DMS114 treated with DMSO at 0.1 percent for 48 hours (cell line): Measurements from ENCODE around the gene SLC16A6.
A peak's percentile ranks its signal among the peaks of the same experiment; 100 is the strongest.
"Not testable (repeated sequence)": the region's sequence is repeated elsewhere in the genome, so short reads cannot be mapped to it uniquely, and the experiment has no call there.

Experiments used
- DNase-seq: peaks from one replicate; lab custom pipeline; 2025; ENCODE audit not compliant: unreplicated experiment; lab: John Stamatoyannopoulos, UW

Gene SLC16A6

GRCh38 chr17:68253426-68253825 is 37.5 kb downstream of the SLC16A6 start:
- DNase-seq: not testable (repeated sequence)

DNA sequence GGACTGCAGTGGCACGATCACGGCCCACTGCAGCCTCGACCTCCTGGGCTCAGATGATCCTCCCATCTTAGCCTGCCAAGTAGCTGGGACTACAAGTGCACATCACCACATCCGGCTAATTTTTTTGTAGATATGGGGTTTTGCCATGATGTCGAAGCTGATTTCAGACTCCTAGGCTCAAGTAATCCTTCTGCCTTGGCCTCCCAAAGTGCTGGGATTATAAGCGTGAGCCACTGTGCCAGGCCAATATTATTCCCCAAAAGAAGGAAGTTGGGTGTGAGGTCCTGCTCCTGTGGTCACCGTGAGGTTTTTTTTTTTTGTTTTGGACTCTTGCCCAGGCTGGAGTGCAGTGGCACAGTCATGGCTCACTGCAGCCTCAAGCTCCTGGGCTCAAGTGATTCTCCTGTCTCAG is 41.6 kb downstream of the SLC16A6 start:
- DNase-seq: no peak

DNA sequence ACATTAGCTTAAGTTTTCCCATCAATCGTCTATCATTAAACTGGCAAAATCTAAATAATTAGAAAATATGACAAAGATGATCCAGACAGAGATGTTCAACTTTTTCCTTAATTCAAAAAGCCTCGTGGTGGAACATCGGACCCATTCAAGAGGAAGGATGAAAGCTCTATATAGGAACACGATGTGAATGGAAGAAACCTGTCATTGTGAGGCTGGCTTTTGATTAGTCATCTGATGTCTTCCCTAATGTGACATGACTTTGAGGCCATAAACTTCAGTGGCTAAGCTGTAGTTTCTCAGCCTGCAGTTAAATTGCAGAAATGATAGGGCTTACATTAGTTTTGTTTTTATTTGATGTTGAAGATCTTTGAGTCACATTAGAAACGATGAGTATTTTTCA is 42.0 kb downstream of the SLC16A6 start:
- no peak for DNase-seq

DNA sequence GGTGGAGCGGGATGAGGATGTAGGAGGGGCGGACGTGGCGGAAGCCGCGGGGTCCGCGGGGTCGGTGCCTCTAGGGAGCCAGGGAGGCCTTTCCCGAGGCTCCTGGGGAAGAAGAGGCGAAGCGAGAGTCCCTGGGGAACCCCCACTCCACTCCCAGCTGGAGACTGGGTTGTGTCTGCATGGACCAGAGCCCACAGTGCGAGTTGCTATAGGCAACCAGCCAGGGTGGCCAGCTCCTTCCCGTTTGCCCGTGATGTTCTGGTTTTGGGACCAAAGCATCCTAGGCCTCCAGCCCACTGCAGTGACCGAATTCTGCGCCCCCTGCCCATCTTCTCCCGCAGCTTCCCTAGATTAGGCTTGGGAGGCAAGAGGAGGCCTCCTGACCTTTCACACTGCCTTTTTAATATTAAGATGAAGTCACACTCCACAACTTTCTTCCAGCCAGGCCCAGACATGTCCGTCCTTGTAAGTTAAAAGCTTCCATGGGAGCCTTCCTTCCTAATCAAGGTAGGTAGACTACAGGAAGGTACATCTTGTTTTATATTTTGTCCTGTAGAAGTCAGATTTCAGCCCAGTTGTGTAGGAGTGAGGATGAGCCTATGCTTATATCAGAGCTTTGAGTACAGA is 42.6 kb downstream of the SLC16A6 start:
- no peak for DNase-seq

DNA sequence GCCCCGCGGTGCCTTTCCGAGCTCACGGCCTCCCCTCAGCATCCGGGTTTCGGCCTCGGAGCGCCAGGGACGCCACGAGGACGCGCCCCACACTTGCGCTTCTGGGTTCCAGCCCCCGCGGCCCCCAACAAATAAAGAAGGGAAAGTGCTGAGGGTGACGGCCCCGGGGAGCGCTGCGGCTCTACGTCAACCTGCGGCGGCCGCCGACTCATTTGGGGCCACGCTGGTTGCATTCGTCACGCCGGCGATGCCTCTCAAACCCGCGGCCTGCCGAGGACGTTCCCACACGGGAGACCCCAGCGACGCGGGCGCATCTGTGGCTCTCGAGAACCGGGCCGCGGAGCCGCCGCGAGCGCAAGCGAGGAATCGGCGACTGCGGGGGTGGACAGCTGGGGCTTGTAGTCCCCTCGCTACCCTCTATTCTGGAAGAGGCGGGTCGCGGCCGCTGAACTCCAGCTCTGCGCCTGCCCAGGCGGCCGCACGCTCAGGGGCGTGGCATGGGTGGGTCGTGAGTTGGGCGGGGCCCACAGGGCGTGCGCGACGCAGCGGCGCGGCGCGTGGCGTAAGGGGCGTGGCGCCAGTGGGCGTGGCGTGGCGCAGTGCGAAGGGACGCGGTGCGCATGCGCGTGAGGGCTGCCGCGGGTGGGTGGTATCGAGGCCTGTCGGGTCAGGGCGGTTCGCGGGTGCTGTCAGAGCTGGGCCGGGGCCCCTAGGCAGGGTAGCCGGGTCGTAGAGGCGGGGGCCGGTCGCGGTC is 43.3 kb downstream of the SLC16A6 start, which contains the start of gene AMZ2:
Gene AMZ2, plus strand, starts transcription at position 599 of the 754 bp plus-strand sequence. CDS start 2,145 bp downstream, outside the sequence.
- DNase-seq: peak; percentile 71

GRCh38 chr17:68246271-68247028 is 44.5 kb downstream of the SLC16A6 start:
- DNase-seq: no peak

DNA sequence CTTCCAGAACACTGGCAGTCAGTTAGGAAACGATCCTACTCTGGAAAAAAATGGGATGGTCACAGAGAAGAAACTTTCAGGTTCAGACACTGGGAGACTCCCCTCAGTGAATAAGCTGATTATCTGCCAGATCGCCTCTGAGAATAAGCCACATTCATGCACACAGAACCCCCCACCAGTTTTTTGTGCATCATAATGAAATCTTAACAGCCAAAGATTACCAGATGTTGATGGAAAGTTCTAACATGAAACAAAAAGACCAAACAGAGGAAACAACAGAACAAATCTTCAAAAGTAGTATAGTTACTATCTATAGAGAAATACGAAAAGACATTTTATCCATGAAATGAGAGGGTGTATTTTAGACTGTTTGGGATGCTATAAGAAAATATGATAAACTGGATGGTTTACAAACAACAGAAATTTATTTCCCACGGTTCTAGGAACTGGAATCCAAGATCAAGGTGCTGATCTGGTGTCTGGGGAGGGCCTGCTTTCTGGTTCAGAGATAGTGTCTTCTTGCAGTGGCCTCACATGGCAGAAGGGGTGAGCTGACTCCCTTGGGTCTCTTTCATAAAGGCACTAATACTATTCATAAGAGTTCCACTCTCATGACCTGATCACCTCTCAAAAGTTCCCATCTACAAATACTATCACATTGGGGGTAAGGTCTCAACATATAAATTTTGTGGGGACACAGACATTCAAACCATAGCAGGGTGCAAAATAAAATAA is 51.1 kb downstream of the SLC16A6 start:
- DNase-seq: no peak

DNA sequence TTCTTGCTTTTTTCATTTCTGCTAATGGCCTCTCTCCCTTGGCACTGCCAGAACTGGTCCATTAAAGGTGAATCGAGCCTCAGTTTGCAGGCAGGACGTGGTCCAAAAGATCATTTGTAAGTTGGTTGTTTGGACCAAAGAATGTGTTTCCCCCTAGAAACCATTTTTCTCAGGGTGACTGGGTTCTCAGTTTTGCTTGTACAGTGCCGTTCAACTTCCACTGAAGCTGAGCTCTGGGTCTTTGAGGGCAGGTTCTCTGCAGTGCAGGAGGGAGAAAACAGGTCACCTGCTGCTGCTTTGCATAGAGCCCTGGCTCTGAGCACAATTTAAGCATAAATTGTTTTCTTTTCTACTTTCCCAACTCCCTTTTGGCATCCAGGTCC is 52.1 kb downstream of the SLC16A6 start:
- DNase-seq: no peak

DNA sequence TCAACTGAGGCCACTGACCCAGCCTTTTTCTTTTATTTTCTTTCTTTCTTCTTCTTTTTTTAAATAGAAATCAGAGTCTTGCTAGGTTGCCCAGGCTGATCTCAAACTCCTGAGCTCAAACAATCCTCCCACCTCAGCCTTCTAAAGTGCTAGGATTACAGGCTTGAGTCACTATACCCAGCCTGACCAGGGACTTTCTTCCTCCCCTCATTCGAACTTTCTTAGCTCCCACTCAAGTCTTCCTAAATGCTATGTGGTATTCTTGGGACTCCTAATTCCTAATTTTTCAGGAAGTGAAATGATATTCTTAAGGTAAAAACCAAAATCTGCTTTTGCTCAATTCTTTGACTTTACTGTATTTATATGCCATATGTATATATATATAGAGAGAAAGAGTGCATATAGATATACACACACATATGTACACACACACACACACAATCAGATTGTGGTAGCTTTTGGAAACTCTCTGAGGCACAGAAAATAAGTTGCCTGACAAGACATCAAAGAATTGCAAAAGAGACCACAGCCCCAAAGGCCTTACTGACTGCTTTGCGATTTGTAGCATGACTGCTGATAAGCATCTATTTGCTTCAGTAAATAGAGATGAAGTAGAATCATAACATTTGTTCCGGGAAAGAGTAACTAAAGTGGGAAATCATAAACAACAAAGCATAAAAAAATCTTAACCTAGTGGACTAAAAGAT is 52.6 kb downstream of the SLC16A6 start:
- DNase-seq: no peak

DNA sequence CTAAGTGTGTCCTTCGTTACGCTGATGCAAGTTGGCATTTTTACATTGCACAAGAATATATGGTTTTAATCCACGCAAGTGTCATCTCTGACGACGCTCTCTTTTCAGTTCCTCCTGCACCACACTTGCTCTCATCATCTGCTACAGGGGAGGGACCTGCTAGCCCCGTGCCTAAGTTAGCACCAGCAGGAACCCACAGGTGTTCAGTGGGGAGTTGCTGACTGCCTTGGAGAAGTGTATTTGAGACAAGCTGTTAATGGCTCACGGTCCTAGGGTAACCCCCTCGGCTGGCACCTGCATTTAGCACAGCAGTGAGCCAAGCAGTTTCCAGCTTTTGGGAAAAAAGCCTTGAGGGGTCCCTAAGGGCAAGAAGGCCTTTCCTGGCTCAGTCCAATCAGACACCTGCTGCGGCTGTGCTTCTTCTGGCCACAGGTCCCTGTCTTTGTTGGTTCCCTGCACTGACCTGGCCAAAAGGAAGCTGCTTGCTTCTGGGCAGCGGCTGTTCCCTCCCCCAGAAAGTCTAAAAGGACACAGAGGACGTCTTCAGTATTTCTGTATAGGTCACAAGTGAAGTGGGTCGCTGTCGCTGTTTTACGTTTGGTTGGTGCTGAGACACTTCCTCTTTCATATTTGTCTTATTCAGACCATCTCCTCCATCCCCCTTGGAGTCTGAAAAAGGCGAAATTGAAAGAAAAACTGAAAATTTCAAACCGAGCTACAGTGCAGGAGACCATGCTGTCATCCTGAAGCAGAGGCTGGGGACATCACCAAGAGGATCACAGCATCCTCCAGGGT is 53.4 kb downstream of the SLC16A6 start:
- DNase-seq: not testable (repeated sequence)

DNA sequence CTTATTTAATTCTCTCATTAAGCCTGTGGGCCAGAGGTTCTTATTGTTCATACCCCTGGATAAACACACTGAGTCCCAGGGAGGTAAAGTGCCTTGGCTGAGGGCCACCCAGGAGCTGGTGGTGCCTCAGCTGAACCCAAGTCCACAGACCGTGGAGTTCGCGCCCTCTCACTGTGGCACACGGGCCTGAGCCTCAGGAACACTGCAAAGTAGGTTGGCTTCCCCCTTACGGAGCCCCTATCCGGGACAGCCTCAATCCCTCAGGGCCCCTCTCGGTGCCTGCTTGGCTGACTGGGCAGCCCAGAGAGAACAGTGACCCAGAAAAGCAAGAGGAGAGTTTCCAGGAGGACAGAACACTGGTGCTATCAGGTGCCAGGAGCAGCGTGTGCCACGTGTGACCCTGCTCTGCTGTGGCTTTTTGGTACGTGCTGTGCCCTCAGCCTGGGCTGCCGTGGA is 55.6 kb downstream of the SLC16A6 start:
- DNase-seq: not testable (repeated sequence)

- not testable (repeated sequence) for DNase-seq
Measured at GRCh38 chr17:68234726-68235335, 56.1 kb downstream of the SLC16A6 start.

- DNase-seq: not testable (repeated sequence)
Measured at GRCh38 chr17:68232741-68233140, 58.2 kb downstream of the SLC16A6 start.

DNA sequence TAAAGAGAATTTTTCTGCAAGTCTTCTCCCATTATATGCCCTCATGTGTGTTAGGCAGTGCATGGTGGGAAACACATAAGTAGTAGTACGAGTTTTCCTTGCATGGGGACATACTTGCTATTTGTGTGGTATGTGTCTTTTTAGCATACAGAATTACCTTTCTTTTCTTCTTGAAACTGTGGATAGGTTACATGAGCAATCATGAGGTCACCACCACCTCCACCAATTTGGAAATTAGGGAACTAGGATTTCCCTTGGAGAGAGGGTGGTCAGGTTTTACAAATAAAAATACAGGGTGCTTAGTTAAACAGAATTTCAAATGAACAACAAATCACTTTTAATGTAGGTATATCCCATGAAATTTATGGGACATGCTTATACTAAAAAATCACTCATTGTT is 59.4 kb downstream of the SLC16A6 start:
- no peak for DNase-seq

- DNase-seq: not testable (repeated sequence)
Measured at GRCh38 chr17:68231131-68231530, 59.8 kb downstream of the SLC16A6 start.

DNA sequence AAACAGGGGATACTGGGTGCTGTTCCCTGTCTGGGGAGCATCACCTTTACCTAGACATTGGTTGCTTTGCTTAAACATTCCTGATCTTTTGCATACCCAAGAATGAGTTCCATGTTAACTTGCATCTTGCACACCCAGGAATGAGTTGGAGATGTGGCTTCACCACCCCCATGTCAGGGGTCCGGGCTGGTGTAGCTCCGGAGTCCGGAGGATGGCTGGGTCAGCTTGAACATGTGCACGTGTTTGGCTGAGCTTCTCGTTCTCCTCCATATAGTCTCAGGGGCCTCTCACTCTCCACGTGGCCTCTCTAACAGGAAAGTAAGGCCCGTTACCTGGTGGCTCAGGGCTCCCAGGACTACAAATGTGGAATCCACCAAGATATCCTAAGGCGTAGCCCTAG is 61.3 kb downstream of the SLC16A6 start:
- no peak for DNase-seq

- DNase-seq: no peak
Measured at GRCh38 chr17:68228817-68229570, 61.9 kb downstream of the SLC16A6 start.

DNA sequence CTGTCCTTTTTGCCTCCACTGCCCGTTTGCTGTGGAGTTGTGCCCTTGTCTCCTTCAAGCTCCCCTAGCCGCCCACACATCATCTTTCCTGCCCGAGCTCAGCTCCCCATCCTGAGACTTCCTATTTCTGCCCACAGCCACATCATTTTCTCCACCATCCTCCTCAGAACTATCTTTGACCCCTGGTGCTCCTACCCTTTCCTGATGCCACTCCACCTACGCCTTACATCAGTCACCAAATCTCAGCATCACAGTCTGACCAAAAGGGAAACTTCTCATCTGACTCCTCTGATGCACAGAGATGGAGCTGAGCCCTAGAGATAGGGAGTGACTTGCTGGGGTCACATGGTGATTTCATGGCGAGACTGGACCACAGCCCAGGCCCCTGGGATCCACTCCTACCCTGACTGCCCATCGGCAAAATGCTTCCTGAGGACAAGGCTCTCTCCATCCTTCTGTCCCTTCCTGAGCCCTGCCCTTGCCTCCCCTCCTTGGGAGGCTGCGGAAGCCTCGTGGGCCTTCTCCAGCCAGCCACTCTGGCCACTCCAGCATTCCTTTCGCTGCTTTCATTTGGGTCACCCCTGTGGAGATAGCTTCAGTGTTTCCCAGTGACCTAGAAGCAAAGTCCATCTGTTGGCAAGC is 62.8 kb downstream of the SLC16A6 start:
- DNase-seq: not testable (repeated sequence)
